ENCODE measurements around the gene KLHDC1. TPM values are rescaled to one million over a fixed set of nuclear protein-coding genes. Genes with fewer than 3 reads are reported as not detected.
A peak's percentile ranks its signal among the peaks of the same experiment; 100 is the strongest.
"Not testable (repeated sequence)": the region's sequence is repeated elsewhere in the genome, so short reads cannot be mapped to it uniquely, and the experiment has no call there.

KLHDC1 gene, protein sequence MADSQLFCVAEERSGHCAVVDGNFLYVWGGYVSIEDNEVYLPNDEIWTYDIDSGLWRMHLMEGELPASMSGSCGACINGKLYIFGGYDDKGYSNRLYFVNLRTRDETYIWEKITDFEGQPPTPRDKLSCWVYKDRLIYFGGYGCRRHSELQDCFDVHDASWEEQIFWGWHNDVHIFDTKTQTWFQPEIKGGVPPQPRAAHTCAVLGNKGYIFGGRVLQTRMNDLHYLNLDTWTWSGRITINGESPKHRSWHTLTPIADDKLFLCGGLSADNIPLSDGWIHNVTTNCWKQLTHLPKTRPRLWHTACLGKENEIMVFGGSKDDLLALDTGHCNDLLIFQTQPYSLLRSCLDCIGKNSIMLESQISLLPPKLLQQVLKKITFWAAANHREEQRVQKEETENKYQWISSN
- 1.2 TPM for polyA plus RNA-seq (2013, experiment 1 of 2; ENCODE audit: insufficient read length)
- polyA plus RNA-seq (2013, experiment 2 of 2; ENCODE audit: insufficient read length): 1.2 TPM

DNA sequence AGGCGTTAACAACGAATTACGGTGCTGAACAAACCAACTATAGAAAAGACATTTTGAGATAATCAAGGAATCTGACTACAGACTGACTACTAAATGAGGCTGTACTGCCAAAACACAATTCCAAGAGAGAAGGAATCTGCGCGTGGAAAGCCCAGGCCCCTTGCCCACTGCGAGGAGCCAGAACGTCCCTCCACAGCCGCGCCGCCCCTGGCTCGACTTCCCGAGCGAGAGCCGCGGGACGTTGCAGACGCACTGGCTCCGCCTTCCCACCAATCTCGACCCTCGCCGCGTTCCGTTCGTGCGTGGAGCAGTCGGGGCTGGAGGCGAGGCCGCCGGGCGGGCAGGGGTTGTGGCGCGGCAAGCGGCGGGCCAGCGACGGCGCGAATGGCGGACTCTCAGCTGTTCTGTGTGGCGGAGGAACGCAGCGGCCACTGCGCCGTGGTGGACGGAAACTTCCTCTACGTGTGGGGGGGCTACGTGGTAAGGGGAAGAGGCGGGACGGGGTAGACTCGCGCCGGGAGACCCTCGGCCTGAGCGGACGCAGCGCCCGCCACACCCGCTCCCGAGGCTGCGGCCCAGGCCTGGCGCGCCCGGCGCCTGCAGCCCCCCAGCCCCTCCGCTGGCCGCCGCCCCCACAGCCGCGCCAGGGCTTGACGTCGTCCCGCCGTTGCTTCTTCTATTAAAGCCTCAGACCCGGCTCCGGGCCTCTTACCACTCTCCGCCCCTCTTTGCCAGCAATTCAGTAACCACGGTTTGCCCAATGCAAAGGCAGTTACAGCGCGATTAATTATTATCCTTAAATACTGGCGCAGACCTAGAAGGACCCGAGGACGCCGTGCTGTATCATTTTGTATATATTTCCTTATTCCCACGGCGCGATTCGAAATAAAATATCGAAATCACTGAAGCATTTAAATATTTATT lies at the start of gene KLHDC1:
KLHDC1 (plus strand) TSS at position 310 of the 924 bp plus-strand sequence; CDS start at position 385, 75 bp downstream.
- DNase-seq: peak; percentile 78

DNA sequence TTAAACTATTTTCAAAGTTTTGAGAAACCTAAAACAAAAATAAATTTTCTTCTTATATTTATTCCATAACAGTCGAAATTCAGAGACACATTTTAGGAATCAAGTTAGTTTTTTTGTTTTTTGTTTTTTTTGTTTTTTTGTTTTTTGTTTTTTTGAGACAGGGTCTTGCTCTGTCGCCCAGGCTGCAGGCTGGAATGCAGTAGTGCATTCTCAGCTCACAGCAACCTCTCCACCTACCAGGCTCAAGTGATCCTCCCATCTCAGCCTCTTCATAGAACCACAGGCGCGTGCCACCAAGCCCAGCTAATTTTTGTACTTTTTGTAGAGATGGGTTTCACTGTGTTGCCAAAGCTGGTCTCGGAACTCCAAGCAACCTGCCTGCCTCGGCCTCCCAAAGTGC lies 39.4 kb upstream of the KLHDC1 start:
- no peak for DNase-seq

DNA sequence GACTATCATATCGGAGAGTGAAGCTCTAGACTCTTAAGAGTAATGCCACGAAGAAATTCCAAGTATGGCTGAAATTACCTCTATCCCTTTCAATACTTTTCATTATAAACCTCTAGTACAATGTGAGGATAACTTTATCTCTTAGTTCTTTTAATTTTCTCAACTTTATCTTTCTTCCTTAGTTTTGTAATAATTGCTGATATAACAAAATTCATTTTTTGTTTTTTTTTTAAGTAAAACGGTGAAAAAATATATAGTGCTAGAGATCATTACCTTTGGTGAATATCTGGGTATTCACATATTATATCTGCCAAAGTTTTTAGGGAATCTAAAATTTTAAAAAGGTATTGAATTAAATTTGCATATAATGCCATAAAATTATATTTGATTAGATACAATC lies 38.4 kb upstream of the KLHDC1 start:
- no peak for DNase-seq

DNA sequence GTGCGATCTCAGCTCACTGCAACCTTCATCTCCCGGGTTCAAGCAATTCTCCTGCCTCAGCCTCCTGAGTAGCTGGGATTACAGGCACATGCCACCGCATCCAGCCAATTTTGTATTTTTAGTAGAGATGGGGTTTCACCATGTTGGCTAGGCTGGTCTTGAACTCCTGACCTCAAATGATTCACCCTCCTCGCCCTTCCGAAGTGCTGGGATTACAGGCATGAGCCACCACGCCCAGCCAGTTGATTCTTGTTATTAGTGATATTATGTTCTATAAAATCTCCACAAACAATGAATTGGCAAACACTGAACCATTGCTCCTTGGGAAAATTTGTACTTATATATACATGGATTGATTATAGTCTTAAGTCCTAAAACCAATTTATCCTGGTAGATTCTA lies 35.4 kb upstream of the KLHDC1 start:
- DNase-seq: not testable (repeated sequence)

DNA sequence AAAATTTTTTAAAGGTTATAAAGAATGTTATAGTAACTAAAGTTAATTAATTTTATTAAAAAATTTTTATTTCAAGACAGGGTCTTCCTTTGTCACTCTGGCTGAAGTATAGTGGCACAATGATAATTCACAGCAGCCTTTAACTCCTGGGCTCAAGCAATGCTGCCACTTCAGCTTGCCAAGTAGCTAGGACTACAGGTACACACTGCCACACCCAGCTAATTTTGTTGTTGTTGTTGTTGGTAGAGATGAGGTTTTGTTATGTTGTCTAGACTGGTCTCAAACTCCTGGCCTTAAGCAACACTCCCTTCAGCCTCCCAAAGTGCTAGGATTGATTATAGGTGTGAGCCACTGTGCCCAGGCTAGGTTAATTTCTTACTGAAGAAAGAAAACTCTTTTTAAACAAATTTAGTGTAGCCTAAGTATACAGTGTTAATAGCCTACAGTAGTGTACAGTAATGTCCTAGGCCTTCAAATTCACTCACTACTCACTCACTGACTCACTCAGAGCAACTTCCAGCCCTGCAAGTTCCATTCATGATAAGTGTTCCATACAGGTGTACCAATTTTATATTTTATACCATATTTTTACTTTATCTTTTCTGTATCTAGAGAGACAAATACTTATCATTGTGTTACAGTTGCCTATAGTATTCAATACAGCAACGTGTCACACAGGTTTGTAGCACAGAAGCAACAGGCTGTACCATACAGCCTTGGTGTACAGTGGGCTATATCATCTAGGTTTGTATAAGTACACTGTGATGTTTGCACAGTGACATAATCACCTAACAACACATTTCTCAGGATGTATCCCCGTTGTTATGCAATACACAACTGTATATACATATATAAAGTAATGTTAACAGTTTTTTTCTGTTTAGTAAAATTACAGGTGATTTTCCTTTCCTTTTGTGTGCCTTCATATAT lies 33.1 kb upstream of the KLHDC1 start:
- no peak for DNase-seq

DNA sequence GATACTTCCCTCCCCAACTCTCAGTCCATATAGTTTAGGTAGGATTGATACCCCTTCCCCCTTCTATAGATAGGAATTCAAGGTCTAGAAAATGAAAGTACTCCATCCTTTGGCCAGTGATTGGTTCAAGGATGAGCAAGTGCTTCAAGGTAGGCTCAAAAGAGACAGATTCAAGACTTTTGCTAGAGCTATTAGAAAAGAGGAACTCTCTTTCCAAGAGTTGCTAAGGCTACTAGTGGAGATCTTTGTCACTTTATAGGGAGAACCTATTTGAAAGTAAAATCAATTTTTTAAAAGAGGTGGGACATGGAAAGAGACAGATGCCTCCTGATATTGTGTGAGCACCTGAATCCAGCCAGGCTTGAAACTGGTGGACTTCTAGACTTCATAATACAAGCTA lies 22.4 kb upstream of the KLHDC1 start:
- DNase-seq: no peak

DNA sequence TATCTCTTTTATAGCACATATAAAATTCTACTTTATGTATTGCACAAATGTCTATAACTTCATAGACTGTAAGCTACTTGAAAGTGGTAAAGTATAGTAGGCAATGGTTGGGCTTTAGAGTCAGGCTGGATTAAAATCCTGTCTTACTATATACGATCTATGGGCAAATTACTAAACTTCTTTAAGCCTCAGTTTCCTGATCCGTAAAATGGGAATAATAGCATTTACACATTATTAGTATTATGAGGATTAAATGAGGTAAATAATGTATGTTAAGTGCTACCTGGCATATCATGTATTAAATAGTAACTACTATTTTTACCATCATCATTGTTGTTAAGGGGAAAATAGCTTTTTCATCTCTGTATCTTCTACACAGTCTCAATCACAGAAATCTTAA lies 19.3 kb upstream of the KLHDC1 start:
- no peak for DNase-seq

DNA sequence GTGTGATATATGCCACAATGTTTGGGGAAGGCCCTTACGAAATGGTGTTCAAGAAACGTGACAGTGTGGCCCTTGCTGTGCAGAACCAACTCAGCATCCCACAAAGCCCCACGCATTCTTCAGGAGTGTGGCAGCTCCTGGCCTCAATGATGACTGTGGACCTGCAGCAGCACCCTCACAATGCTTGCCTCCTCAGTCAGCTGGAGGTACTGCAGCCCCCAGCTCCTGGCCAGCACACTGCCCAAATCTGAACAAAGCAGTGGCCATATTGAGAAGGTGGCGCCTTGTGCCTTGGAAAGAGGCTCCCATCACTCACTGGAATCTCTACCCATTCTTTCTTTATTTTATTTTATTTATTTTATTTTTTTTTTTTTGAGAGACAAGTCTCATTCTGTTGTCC lies 15.3 kb upstream of the KLHDC1 start:
- DNase-seq: no peak

DNA sequence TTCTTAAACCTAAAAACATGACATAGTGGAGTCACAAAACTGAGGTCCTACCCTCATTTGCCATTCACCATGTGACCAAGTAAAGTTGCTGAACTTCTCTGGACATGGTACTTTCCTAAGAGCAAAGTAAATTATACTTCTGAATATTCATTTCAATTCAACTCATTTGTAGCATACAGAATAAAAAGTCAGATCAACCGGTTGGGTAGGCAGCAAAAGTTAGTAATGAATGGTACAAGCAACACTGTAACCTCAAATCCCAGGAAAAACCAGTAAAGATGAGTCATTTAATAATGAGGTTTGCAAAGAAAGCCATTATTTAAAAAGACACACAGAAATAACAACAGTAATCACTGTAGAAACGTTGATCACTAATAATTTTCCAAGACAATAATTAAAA lies 13.6 kb upstream of the KLHDC1 start:
- DNase-seq: no peak

DNA sequence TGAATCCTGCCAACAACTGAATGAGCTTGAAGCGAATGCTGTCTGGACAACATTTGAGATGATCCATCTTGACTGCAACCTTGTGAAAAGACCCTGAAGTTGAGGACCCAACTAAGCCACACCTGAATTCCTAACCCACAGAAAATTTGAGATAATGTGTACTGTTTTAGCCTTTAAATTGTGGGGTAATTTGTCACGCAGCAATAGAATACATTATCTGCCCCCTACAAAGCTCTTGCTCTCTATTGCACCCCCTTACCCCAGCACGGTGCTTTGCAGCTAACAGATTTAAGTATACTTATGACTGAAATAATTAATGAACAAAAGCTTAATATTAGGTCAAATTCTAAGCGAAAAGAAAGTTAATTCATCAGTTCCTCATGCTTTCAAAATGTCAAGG lies 6.5 kb upstream of the KLHDC1 start:
- DNase-seq: no peak

DNA sequence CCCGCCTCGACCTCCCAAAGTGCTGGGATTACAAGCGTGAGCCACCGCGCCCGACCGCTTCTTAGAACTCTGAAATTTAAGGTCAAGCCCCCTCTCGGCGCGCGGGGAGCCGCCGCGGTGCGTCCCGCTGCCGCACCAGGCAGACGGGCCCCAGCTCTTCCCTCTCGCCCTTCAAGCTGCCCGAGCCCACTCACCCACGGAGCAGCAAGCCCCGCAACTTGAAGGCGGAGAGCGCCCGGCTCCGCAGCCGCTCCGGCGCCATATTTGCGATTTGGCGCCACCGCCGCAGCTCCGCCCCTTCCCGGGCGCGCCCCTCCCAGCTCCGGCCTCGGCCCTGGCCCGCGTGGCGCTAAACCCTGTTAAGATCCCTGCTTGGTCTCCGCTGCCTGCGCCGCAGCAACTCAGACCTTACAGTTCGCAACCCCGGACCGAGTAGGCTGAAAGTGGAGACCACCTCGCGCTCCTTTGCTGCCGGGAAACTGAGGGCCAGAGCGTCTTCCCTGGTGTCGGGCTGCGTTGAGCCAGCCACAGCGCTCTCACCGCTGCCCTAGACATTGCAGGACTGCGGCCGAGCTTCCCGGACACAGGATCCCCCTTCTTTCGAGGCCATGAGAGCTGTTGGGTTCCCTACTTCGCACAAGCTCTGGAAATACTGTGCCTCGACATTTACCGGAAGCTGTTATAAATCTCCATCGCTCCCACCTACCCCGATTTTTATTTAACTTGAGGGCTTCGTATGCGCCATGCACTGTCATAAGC lies 4.8 kb upstream of the KLHDC1 start, which contains the start of gene POLE2:
POLE2 (minus strand) TSS at position 273 of the 759 bp plus-strand sequence; CDS start at position 262, 11 bp downstream.
- peak; percentile 78 for DNase-seq

DNA sequence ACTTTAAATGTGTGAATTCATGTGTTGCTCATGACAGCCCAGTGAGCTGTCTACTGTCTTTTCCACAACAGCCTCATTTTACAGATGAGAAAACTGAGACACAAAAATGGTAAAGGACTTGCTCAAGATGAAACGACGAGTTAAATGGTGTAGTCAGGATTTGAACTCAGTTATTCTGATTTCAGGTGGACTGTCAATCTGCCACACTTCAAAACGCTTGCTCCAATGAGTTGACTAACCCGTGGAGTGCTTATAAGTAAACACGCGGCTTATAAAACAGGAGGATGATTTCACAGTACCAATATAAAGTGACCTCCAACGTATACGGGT lies 4.3 kb upstream of the KLHDC1 start:
- DNase-seq: no peak

DNA sequence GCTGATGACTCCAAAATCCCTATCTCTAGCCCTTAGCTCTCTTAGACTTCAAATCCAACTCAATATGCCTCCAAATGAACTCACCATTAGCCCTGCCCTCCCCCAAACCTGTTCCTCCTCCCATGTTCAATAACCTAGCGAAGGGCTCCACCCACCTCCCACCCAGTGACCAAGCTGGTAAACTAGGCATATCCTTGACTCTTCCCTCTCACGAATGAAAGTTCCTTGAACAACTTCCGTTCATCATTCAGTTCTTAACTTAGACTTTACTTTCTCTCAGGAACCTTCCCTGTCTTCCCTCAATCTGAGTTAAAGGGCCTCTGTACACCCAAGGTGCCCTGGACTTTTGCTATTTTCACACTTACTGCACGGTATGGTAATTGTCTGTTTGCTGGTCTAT lies 1.9 kb upstream of the KLHDC1 start:
- no peak for DNase-seq

DNA sequence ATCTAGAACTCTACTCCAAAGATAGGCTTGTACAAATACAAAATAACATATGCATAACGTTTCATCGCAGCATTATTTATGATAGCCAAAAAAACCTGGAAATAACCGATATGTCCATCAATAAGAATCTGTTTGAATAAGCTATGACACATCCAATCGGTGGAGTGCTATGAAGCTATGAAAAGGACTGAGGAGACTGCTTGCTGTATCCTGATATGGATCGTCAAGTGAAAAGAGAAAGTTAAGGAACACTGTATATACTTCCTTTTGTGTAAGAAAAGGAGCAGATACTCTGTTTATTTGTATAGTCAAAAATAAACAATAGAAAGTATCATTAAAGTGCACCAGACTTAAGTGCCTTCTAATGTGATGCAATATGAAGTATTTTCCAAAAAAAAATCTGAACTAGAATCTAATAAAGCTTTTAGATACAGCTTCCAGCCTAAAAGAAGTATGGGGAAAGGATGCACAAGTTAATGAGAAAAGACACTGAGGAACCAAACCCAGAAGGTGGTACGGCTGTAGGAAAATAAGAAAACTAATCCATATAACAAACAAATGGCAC lies 645 bp upstream of the KLHDC1 start:
- DNase-seq: no peak

DNA sequence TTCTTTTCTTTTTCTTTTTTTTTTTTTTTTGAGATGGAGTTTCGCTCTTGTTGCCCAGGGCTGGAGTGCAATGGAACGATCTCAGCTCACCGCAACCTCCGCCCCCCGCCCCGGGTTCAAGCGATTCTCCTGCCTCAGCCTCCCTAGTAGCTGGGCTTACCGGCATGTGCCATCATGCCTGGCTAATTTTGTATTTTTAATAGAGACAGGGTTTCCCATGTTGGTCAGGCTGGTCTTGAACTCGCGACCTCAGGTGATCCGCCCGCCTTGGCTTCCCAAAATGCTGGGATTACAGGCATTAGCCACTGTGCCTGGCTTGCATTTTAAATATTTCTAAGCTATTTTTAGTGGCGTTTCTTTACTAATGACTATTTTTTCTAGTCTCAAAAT lies 810 bp downstream of the KLHDC1 start:
- DNase-seq: not testable (repeated sequence)

DNA sequence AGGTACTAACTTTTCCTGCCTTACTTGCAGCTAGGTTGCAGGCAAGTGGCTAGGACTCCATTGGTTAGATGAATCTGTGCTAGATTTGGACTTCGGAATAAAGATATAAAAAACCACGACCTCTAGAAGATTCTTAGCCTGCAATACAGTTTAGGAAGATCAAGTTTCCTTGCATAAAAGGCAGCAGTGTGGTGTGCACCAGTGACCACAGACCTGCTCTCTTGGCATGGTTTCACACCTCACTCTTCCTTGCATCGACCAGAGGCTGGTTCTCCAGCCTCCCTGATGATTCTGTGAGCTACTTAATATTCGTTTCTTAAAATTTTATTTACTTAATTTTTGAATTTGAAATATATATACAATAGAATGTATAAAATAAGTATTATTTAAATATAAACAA lies 9.8 kb downstream of the KLHDC1 start:
- DNase-seq: no peak

DNA sequence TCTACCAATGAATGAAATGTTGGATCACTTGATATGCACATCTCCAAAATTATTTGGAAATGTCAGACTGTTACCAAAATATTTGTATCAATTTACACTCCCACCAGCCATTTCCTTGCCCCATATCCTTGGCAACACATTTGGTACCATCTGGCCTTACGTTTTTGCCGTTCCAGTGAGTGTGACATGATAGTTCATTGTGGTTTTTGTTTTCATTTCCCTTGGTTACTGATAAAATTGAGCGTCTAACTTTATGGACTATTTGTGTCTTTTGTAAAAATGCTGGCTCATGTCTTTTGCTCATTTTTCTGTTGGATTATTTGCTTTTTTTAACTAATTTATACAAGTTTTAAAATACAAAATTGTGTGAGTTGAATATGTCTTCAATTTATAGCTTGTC lies 11.0 kb downstream of the KLHDC1 start:
- DNase-seq: no peak

DNA sequence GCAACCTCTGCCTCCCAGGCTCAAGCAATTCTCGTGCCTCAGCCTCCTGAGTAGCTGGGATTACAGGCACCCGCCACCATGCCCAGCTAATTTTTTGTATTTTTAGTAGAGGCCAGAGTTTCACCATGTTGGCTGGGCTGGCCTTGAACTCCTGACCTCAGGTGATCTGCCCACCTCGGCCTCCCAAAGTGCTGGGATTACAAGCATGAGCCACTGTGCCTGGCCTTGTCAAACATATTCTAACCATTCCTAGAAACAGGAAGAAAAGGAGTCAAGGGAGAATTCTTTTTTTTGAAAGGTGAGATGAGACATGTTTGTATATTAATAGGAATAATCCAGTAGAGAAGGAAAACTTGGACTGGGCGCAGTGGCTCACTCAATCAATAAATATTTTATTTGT lies 11.6 kb downstream of the KLHDC1 start:
- DNase-seq: not testable (repeated sequence)

DNA sequence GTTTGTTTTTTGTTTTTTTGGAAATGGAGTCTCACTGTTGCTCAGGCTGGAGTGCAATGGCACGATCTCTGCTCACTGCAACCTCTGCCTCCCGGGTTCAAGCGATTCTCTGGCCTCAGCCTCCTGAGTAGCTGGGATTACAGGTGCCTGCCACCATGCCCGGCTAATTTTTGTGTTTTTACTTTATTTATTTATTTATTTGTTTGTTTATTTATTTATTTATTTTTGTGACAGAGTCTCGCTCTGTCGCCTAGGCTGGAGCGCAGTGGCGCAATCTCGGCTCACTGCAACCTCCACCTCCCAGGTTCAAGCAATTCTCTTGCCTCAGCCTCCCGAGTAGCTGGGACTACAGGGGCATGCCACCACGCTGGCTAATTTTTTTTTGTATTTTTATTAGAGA lies 18.1 kb downstream of the KLHDC1 start:
- not testable (repeated sequence) for DNase-seq

DNA sequence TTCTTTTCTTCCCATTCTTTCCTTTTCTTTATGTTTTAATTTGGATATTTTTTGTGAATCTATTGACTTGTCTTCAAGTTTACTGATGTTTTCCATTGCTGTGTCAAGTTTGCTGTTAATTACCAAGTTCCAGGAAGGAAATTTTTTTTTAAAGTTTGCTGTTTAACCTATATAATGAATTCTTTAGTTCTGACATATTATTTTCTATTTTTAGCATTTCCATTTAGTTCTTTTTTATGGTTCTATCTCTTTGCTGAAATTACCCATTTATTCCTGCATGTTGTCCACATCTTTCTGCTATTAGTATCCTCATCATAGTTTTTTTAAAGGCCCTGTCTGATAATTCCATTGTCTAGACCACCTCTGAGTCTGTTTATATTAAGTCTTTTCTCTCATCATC lies 27.8 kb downstream of the KLHDC1 start:
- DNase-seq: no peak
